ENCODE measurements around the gene SHROOM2.

DNA sequence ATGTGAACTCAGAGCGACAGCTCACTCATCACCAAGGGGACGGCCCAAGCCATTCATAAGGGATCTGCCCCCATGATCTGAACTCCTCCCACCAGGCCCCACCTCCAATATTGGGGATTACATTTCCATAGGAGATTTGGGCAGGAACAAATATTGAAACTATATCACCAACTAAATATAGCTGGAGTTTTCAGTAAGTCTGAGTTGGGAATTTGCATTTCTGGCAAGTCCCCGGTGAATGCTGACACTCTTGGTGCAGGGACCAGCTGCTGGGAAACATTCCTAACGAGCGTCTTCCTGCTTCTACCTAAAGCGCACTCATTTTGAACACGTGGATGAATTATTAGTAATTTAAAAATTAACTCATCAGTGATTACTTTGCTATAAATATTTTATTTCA lies 194.2 kb downstream of the SHROOM2 start:
- TF ChIP-seq, protein P1, sequence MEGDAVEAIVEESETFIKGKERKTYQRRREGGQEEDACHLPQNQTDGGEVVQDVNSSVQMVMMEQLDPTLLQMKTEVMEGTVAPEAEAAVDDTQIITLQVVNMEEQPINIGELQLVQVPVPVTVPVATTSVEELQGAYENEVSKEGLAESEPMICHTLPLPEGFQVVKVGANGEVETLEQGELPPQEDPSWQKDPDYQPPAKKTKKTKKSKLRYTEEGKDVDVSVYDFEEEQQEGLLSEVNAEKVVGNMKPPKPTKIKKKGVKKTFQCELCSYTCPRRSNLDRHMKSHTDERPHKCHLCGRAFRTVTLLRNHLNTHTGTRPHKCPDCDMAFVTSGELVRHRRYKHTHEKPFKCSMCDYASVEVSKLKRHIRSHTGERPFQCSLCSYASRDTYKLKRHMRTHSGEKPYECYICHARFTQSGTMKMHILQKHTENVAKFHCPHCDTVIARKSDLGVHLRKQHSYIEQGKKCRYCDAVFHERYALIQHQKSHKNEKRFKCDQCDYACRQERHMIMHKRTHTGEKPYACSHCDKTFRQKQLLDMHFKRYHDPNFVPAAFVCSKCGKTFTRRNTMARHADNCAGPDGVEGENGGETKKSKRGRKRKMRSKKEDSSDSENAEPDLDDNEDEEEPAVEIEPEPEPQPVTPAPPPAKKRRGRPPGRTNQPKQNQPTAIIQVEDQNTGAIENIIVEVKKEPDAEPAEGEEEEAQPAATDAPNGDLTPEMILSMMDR (tag by site-specific recombination; IDR thresholded peaks at IDR 0.05) = no peak
- TF ChIP-seq ZNF133 (tag by site-specific recombination; IDR thresholded peaks at IDR 0.05) = no peak
- TF ChIP-seq SP2 (tag by site-specific recombination; IDR thresholded peaks at IDR 0.05) = no peak
- TF ChIP-seq PRDM1 (tag by site-specific recombination; IDR thresholded peaks at IDR 0.05) = no peak

Data from HEK293 (cell line).